Caco-2 (cell line): ENCODE data around the gene LYPD3. TPM values are rescaled to one million over a fixed set of nuclear protein-coding genes. Genes with fewer than 3 reads are reported as not detected.

Experiments used
- BruUV-seq: library from RNA; stranded (reverse); fragments of 400-500 nt; replicated peaks from 2 replicates; lab custom pipeline; 2021; lab: Mats Ljungman, UMichigan
- CTCF ChIA-PET: fragments of 300-600 bp; sonication (Branson Sonifier 250); formaldehyde crosslinking; loops from one replicate; lab custom pipeline; 2022; ENCODE audit warnings: antibody characterized with exemption; lab: Charles Lee
- POLR2A ChIA-PET: fragments of 300-600 bp; sonication (Branson Sonifier 250); formaldehyde crosslinking; loops from one replicate; lab custom pipeline; 2022; ENCODE audit warnings: antibody characterized with exemption; lab: Charles Lee
- DNase-seq, 2 experiments: peaks; one replicate each; pipeline versions ENCODE4 v3.0.0 to v3.0.0-alpha.2; 2020 to 2022
- H3K27me3 ChIP-seq: replicated peaks from 2 replicates; pipeline ENCODE4 v1.6.0; 2011; ENCODE audit warnings: low read length; ENCODE audit not compliant: control insufficient read depth, insufficient read depth
- H3K36me3 ChIP-seq: 2 replicates; pipeline ENCODE4 v1.5.1; 2011; ENCODE audit warnings: low read length; ENCODE audit not compliant: control insufficient read depth, insufficient read depth
- H3K4me1 ChIP-seq: fragments of 250-450 bp; sonication (Bioruptor Pico); 2 replicates; pipeline ENCODE4 v1.5.1; 2020; ENCODE audit warnings: mild to moderate bottlenecking
- H3K4me3 ChIP-seq: 2 replicates; pipeline ENCODE4 v1.5.1; 2011; ENCODE audit warnings: low read depth, mild to moderate bottlenecking, control low read depth, low read length
- H3K9me3 ChIP-seq: fragments of 250-450 bp; sonication (Bioruptor Pico); 2 replicates; pipeline ENCODE4 v1.5.1; 2020; ENCODE audit warnings: mild to moderate bottlenecking, moderate library complexity
- H3K27ac Mint-ChIP-seq: one replicate; pipeline ENCODE4 v1.8.0; 2022; ENCODE audit warnings: mixed read lengths; ENCODE audit not compliant: unreplicated experiment
- H3K27me3 Mint-ChIP-seq: one replicate; pipeline ENCODE4 v1.8.0; 2022; ENCODE audit warnings: mixed read lengths; ENCODE audit not compliant: insufficient read depth, unreplicated experiment
- H3K36me3 Mint-ChIP-seq: one replicate; pipeline ENCODE4 v1.8.0; 2022; ENCODE audit warnings: mild to moderate bottlenecking, mixed read lengths; ENCODE audit not compliant: insufficient read depth, unreplicated experiment
- H3K4me1 Mint-ChIP-seq: one replicate; pipeline ENCODE4 v1.8.0; 2022; ENCODE audit warnings: low read depth, mixed read lengths; ENCODE audit not compliant: unreplicated experiment
- H3K4me3 Mint-ChIP-seq: one replicate; pipeline ENCODE4 v1.8.0; 2022; ENCODE audit warnings: mild to moderate bottlenecking, moderate library complexity, mixed read lengths; ENCODE audit not compliant: unreplicated experiment
- H3K9me3 Mint-ChIP-seq: one replicate; pipeline ENCODE4 v1.8.0; 2022; ENCODE audit warnings: mixed read lengths; ENCODE audit not compliant: unreplicated experiment
- CTCF ChIP-seq, 2 experiments: fragments of 200-600 bp in 1 of 2; IDR thresholded peaks; 1 replicate in 1 of 2; 2 replicates in 1 of 2; pipeline versions ENCODE4 v1.5.1 to v1.8.0; 2011 to 2022; ENCODE audit warnings: antibody characterized with exemption in 1 of 2, control low read depth in 1 of 2, inconsistent platforms in 1 of 2, low read depth in 1 of 2, low read length in 1 of 2, mild to moderate bottlenecking in 1 of 2, moderate library complexity in 1 of 2; ENCODE audit not compliant: insufficient read depth in 1 of 2, severe bottlenecking in 1 of 2, unreplicated experiment in 1 of 2
- intact Hi-C: fragments of 100-400 bp; cut with micrococcal nuclease; formaldehyde crosslinking; loops from one replicate; pipeline ENCODE4 v1.10.0; 2022; ENCODE audit not compliant: unreplicated experiment
- total RNA-seq: library from RNA; stranded (reverse); gene quantifications from 2 replicates; pipeline ENCODE4 v1.2.3, GENCODE V29; 2022

Gene LYPD3
- total RNA-seq, 1 experiment from 2014 or later = 1.3 TPM

GRCh38 chr19:43496960-43497359, 31.6 kb upstream of the LYPD3 start:
- H3K4me3 Mint-ChIP-seq = no peak overlapping the region

GRCh38 chr19:43495082-43495481, 29.7 kb upstream of the LYPD3 start:
- TF ChIP-seq CTCF (IDR thresholded peaks at IDR 0.05; ENCODE audit: insufficient read depth in 1 of 2, low read depth in 1 of 2, low read length in 1 of 2, severe bottlenecking in 1 of 2, unreplicated experiment in 1 of 2) = no peak
- H3K4me3 ChIP-seq = no peak overlapping the region
- H3K9me3 ChIP-seq = no peaks in the 10 kb centered on the region
- Mint-ChIP-seq H3K4me3 (no peak overlapping the region), H3K27me3 (no peaks in the 10 kb centered on the region), H3K27ac (no peak overlapping the region), H3K4me1 (peaks cover 18% of the 10 kb centered on the region), H3K36me3 (peaks cover 43% of the 10 kb centered on the region), H3K9me3 (no peaks in the 10 kb centered on the region)
- no peaks in the 10 kb centered on the region for H3K27me3 ChIP-seq
- POLR2A ChIA-PET = no interaction called here
- intact Hi-C loops = no loop called here
- DNase-seq = peak in 1 of 2 experiments; percentile 17
- peaks cover 11% of the 10 kb centered on the region for H3K36me3 ChIP-seq
- peaks cover 16% of the 10 kb centered on the region for H3K4me1 ChIP-seq
- CTCF ChIA-PET = interaction anchor here (1.1 kb wide), 1 partner anchor 24 kb away, joined by 3 read pairs; no protein-coding TSS in a partner anchor
- BruUV-seq = no TSS peak

More at GRCh38 chr19:43496960-43497359, 31.6 kb upstream of the LYPD3 start:
- ChIA-PET CTCF (no interaction called here), POLR2A (no interaction called here)
- H3K36me3 Mint-ChIP-seq = peaks cover 53% of the 10 kb centered on the region
- no peaks in the 10 kb centered on the region for H3K27me3 Mint-ChIP-seq
- intact Hi-C loops = no loop called here
- Histone ChIP-seq H3K9me3 (no peaks in the 10 kb centered on the region), H3K36me3 (peaks cover 6% of the 10 kb centered on the region), H3K27me3 (no peaks in the 10 kb centered on the region), H3K4me3 (no peak overlapping the region), H3K4me1 (peaks cover 19% of the 10 kb centered on the region)
- no peaks in the 10 kb centered on the region for H3K9me3 Mint-ChIP-seq
- no peak for TF ChIP-seq CTCF (IDR thresholded peaks at IDR 0.05; ENCODE audit: insufficient read depth in 1 of 2, low read depth in 1 of 2, low read length in 1 of 2, severe bottlenecking in 1 of 2, unreplicated experiment in 1 of 2)
- DNase-seq = no peak
- BruUV-seq = no TSS peak
- H3K27ac Mint-ChIP-seq = no peak overlapping the region
- H3K4me1 Mint-ChIP-seq = peaks cover 18% of the 10 kb centered on the region

- intact Hi-C loops = no loop called here
- no peak for DNase-seq
- no peaks in the 10 kb centered on the region for H3K9me3 Mint-ChIP-seq
- no peaks in the 10 kb centered on the region for H3K4me1 ChIP-seq
- no peaks in the 10 kb centered on the region for H3K9me3 ChIP-seq
- H3K36me3 ChIP-seq = peaks cover 6% of the 10 kb centered on the region
- no peaks in the 10 kb centered on the region for H3K4me1 Mint-ChIP-seq
- POLR2A ChIA-PET = no interaction called here
- H3K4me3 Mint-ChIP-seq = no peak overlapping the region
- CTCF ChIA-PET = no interaction called here
- no peak overlapping the region for H3K27ac Mint-ChIP-seq
- no peak overlapping the region for H3K4me3 ChIP-seq
- H3K27me3 Mint-ChIP-seq = no peaks in the 10 kb centered on the region
- TF ChIP-seq CTCF (IDR thresholded peaks at IDR 0.05; ENCODE audit: insufficient read depth in 1 of 2, low read depth in 1 of 2, low read length in 1 of 2, severe bottlenecking in 1 of 2, unreplicated experiment in 1 of 2) = no peak
- no TSS peak for BruUV-seq
- H3K27me3 ChIP-seq = no peaks in the 10 kb centered on the region
- peaks cover 19% of the 10 kb centered on the region for H3K36me3 Mint-ChIP-seq
These were observed 25.4 kb upstream of the LYPD3 start for GRCh38 chr19:43490759-43491158.
